Erythroblast (primary cell): ENCODE data around the gene CARS1.

Experiments used
- DNase-seq, 2 experiments: peaks; one replicate each; lab custom pipeline; 2025; lab: John Stamatoyannopoulos, UW
- GATA1 ChIP-seq: IDR thresholded peaks from 2 replicates; pipeline ENCODE4 v1.6.1; 2011; ENCODE audit warnings: low read depth, mild to moderate bottlenecking, control low read depth, low read length, moderate library complexity
- POLR2A ChIP-seq: IDR thresholded peaks from 2 replicates; pipeline ENCODE4 v1.6.1; 2011; ENCODE audit warnings: mild to moderate bottlenecking, low read length

Gene CARS1

DNA sequence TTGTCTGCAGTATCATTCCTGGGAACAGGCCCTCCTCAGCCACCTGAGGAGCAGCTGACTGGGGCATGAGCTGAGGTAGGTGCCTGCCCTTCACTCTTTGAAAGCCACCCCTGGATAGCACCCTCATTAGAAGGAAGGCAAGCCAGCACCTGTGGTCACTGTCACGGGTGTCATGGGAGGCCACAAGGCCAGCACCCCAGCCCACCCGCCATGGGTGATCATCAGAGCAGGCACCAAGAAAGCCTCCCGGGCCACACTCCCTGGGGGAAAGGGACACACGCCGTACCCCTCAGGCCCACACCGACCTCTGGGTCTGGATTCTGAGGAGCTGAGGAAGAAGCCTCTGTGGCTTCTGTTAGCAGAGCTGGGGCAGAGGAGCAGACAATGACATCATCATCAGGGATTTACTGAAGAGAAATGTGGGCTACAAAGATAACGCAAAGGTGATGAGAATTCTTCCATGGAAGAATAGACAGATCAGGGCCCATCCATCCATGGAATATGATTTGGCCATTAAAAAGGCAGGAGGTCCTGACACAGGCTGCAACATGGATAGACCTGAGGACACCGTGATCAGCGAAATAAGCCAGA, 48.4 kb downstream of the CARS1 start:
- TF ChIP-seq GATA1 = no peak
- no peak for TF ChIP-seq POLR2A
- DNase-seq = no peak

DNA sequence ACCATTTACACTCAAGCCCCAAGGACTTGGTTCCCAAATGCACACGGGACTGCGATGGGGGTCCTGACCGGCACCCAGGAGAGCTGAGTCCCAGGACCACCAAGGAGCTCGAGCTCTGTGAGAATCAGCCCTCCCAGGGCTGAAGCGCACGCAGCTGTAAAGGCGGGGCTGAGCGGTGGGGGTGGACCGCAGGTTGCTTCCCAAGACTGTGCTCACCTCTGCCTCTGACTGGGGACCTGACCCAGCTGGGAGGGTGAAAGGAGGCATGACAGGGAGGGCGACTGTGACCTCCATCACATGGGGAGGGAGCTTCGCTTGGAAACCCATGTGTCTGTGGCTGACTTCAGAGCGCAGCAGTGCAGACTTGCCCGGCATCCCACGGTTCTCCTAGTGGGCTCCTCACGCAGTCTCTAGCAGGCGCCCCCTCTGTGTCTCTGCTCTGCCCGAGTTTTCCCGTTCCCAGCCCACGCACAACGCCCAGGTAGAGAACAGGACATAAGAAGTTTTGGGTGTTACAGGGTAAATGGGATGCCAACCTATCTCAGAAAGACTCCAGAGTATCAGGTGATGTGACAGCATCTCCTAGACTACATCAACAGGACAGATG, 49.7 kb downstream of the CARS1 start:
- TF ChIP-seq GATA1 = no peak
- TF ChIP-seq POLR2A = no peak
- DNase-seq = no peak

DNA sequence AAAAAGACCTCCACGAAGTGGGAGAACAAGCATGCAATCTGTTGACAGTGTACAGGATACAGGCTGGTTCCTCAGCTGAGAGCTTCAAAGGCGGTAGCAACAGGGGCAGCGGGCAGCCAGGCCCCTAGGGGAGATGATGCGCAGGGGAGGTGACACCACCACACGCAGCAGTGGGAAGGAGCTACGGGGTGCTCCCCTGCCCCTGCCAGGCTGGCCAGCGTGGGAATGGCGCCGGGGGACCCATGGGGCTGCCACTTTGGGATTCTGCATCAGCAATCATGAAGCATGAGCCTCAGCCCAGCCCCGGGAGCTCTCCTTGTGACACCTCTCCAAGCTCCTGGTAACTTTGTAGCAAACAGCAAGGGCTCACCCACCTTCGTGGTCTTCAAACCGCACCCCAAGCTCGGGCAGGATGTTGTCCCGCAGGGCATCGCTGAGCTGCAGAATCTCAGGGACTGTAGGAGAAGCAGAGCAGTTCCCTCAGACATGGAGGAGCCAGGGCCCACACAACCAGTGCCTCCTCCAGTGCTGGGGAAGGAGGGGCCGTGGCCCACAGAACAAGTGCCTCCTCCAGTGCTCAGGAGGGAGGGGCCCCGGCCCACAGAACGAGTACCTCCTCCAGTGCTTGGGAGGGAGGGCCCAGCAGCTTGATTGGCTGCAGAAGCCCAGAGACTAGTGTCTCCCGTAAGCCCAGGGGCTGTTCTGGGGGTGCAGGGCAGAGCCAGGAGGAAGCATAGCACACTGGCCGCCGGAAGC, 50.5 kb downstream of the CARS1 start:
- no peak for DNase-seq
- TF ChIP-seq POLR2A = no peak
- TF ChIP-seq GATA1 = no peak

DNA sequence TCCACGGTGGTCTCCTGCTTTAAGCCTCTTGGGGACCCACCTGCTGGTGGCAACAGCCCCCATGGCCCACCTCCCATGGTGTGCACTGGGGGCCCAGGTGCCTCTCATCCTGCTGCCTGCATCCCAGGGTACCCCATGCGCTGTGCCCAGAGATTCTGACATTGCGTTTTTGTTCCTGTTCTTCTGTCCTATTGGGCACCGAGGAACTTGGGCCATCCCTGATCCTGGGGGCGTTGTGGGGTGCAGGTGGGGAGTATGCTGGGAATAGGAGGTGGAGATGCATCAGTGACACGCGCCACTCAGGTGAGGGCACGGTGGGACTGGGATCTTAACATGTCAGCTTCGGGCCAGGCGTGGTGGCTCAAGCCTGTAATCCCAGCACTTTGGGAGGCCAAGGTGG, 52.7 kb downstream of the CARS1 start:
- TF ChIP-seq GATA1 = no peak
- no peak for TF ChIP-seq POLR2A
- no peak for DNase-seq

- DNase-seq = no peak
- TF ChIP-seq POLR2A (no peak), GATA1 (no peak)
These were observed 53.6 kb downstream of the CARS1 start for GRCh38 chr11:3003396-3004231.

GRCh38 chr11:3002871-3003270, 54.4 kb downstream of the CARS1 start:
- TF ChIP-seq GATA1 (no peak), POLR2A (no peak)
- no peak for DNase-seq

DNA sequence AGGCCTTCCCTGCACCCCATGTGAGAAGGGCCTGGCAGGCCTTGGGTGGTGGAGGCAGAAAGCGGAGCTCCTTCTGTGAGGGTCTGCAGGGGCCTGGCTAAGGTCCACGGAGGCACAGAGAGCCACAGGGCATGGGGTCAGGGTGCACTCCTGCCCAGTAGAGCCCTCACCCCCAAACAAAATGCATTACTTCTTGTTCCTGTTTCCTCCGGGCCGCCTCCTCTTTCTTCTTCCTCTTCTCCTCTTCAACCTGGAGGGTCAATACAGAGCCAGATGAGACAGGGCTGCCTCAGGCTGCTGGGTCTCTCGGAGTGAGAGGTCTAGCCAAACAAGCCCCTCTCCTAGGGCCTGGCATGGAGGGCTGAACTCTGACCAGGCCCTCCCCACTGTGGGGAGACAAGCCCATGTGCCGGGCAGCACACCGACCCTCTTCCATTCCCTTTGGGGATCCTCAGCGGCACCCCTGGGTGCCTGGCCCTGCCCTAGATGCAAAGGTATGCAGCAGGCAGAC, 54.8 kb downstream of the CARS1 start:
- DNase-seq = no peak

GRCh38 chr11:3001496-3001895, 55.7 kb downstream of the CARS1 start:
- peak; percentile 21 to 40 for DNase-seq
- TF ChIP-seq GATA1 = no peak
- no peak for TF ChIP-seq POLR2A

More for the DNA sequence above, 54.8 kb downstream of the CARS1 start:
- TF ChIP-seq POLR2A = no peak
- TF ChIP-seq GATA1 = no peak

DNA sequence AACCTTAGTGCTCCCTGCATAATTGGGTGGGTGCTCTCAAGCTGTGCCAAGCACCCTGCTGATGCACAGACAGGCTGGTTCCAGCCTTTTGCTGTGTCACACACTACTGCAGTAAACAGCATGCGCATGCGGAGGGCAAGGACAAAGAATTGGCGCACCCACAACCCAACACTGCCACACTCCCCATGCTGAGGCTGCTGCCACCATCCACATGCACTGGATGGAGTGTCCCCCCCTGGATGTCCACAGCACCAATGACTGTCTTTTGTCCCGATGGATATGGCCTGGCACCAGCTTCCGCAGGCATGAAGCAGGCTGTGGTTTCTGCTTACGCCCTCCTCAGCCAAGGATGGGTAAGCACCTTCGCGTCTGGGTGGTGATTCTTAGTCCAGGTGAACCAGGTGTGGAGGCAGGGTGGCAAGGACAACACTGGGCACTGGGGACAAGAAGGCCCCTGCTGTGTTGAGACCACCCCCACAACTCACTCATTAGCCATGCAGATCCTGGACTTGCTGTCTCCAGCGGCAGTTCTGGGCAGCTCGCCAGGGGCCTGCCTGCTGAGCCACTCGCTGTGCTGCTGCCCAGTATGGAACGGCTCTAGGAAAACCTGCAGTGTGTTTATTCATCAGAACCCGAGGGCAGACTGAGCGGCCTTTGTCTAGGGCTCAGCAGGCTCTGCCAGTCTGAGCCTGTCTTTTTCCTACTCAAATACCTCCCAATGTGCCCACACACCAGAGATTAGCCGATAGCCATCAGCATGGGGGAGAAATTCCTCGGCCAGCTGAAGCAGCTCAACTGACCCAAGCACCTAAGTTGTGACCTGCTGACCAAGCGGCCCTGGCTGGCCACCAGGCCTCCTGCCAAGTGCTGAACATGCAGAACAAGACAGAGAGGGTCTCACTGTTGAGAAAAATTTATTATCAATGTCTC, 56.9 kb downstream of the CARS1 start:
- TF ChIP-seq POLR2A (no peak), GATA1 (no peak)
- DNase-seq = no peak

DNA sequence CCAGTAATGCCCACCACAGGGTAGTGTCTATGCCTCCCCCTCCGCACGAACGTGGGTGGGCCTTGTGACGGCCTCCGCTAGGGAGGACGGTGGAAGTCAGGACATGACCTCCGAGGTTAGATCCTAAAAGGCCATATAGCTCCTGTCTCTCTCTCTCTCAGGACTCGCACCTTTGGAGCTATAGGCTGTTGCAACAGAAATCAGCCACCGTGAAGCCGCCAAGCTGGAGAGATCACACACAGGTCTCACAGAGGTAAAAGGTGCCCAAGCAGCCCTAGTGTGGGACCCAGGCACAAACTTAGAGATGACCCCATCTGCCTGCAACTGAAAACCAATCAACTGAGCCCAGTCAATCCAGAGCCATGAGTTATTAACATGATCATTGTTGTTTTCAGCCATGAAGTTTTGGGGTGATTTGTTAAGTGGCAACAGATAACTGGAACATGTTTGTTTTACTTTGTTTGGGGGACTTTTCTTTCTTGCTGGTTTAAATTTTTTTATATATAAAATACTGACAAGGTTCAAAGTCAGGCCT, 57.7 kb downstream of the CARS1 start:
- no peak for DNase-seq
- TF ChIP-seq GATA1 (no peak), POLR2A (no peak)

DNA sequence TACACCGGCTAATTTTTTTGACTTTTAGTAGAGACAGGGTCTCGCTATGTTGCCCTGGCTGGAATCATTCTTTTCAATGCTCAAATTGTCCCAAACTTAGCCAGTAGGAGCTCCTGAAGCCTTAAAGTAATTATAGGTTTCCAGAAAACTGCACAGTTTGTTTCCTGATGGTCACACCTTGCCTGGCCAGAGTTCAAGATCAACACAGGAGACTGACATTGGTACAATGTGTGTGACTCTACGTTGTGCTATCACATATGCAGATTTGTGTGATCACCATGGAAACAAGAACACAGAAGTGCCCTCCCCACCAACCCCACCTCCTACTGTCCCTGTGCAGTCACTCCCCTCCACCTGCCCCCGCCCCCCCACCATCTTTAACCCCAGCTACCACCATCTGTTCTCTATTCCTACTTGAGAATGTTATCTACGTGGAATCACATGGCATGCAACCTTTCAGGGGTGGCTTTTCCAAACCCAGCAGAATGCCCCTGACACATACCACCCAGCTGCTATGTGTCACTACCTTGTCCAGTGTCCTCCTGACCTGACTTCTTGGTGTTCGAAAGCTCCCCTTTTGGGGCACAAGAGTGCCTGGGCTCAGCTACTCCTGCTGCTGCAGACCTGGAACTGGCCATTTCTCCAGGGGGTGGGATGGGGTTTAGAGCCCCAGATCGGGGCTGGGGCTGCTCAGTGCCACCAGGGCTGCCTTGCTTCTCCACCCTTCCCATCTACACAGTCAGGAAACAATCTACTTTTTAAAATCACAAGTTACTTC, 59.0 kb downstream of the CARS1 start:
- DNase-seq = peak in 1 of 2 experiments; percentile 25
- TF ChIP-seq POLR2A = no peak
- no peak for TF ChIP-seq GATA1

GRCh38 chr11:2997406-2997805, 59.8 kb downstream of the CARS1 start:
- no peak for DNase-seq
- TF ChIP-seq POLR2A (no peak), GATA1 (no peak)
